Fibroblast of skin of abdomen (primary cell): ENCODE results near the gene TRMT44.
"Not testable (repeated sequence)": the region's sequence is repeated elsewhere in the genome, so short reads cannot be mapped to it uniquely, and the experiment has no call there.

ENCODE experiments used
- DNase-seq: peaks from one replicate; pipeline ENCODE4 v3.0.0-alpha.2; 2013

TRMT44 gene

GRCh38 chr4:8407756-8408155 is 32.8 kb upstream of the TRMT44 start:
- DNase-seq = no peak

GRCh38 chr4:8409264-8410065 is 31.1 kb upstream of the TRMT44 start:
- DNase-seq = no peak

- no peak for DNase-seq
Observed at GRCh38 chr4:8410066-8410625, 30.4 kb upstream of the TRMT44 start.

GRCh38 chr4:8410641-8411271 is 29.8 kb upstream of the TRMT44 start:
- DNase-seq = peak; percentile 65

- no peak for DNase-seq
Observed at GRCh38 chr4:8411351-8412180, 29.0 kb upstream of the TRMT44 start.

- DNase-seq = no peak
Observed at GRCh38 chr4:8412288-8412687, 28.3 kb upstream of the TRMT44 start.

GRCh38 chr4:8414377-8414776 is 26.2 kb upstream of the TRMT44 start:
- DNase-seq = no peak

GRCh38 chr4:8417071-8417614 is 23.4 kb upstream of the TRMT44 start:
- no peak for DNase-seq

GRCh38 chr4:8419222-8420041 is 21.1 kb upstream of the TRMT44 start:
- no peak for DNase-seq

GRCh38 chr4:8420151-8420550 is 20.4 kb upstream of the TRMT44 start:
- DNase-seq = not testable (repeated sequence)

- no peak for DNase-seq
Observed at GRCh38 chr4:8422327-8422726, 18.2 kb upstream of the TRMT44 start.

- DNase-seq = no peak
Observed at GRCh38 chr4:8422786-8423185, 17.8 kb upstream of the TRMT44 start.

- no peak for DNase-seq
Observed at GRCh38 chr4:8427262-8427661, 13.3 kb upstream of the TRMT44 start.

GRCh38 chr4:8427761-8428287 is 12.8 kb upstream of the TRMT44 start:
- DNase-seq = peak; percentile 61

GRCh38 chr4:8428288-8429097 is 12.1 kb upstream of the TRMT44 start:
- DNase-seq = peak; percentile 83

GRCh38 chr4:8431553-8431952 is 9.0 kb upstream of the TRMT44 start:
- DNase-seq = no peak

GRCh38 chr4:8433136-8433535 is 7.4 kb upstream of the TRMT44 start:
- no peak for DNase-seq

GRCh38 chr4:8434251-8435073 is 6.1 kb upstream of the TRMT44 start:
- no peak for DNase-seq

GRCh38 chr4:8435656-8436121 is 4.9 kb upstream of the TRMT44 start:
- DNase-seq = no peak

- no peak for DNase-seq
Observed at GRCh38 chr4:8437281-8437680, 3.3 kb upstream of the TRMT44 start.
